Putamen (tissue), 1 donor: ENCODE measurements around the gene FAT4.
A peak's percentile ranks its signal among the peaks of the same experiment; 100 is the strongest.

Experiments used
- DNase-seq: peaks from one replicate; pipeline ENCODE4 v3.0.0-alpha.2; 2016; ENCODE audit warnings: low spot score

The FAT4 gene

DNA sequence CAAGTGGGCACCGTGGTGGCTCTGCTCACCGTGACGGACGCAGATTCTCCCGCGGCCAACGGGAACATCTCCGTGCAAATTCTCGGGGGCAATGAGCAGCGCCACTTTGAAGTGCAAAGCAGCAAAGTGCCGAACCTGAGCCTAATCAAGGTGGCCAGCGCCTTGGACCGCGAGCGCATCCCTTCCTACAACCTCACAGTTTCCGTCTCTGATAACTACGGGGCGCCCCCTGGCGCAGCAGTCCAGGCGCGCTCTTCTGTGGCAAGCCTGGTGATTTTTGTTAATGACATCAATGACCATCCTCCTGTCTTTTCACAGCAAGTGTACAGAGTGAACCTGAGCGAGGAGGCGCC is 2.7 kb downstream of the FAT4 start:
- DNase-seq = no peak

DNA sequence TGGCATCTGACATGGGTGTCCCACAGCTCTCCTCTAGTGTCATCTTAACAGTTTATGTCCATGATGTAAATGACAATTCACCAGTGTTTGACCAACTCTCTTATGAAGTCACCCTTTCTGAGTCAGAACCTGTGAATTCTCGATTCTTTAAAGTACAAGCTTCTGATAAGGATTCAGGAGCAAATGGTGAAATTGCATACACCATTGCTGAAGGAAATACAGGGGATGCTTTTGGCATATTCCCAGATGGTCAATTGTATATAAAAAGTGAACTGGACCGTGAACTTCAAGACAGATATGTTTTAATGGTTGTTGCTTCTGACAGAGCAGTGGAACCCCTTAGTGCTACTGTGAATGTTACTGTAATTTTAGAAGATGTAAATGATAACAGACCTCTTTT is 4.6 kb downstream of the FAT4 start:
- DNase-seq = no peak

DNA sequence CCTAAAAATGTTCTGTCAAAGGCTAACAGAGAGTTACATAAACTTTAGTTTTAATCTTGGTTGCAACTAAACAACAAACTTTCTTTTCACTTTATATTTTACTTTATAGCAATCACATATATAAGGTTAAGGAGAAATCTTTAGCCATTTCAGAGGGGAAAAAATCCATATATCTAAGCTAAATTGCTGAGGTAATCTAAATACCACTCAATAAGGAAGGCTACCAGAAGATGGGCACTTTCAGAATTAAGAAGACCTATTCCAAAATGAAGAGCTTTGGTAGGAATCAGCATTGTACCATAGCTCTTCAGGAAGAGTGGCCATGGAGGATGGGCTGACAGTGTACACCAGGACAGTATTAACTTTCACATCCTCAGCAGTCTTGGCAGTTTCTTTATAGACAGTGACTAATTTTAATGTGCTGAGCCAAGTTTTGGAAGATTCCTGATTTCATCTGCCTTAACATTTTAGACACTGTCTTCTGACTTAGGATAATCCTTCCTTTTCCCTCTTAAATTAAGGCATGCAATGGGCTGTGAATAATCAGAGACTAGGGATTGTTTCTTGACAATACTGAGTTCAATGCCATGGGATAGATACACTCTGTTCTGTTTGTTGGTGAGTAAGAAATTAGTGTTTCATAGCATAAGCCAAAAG is 7.1 kb downstream of the FAT4 start:
- no peak for DNase-seq

DNA sequence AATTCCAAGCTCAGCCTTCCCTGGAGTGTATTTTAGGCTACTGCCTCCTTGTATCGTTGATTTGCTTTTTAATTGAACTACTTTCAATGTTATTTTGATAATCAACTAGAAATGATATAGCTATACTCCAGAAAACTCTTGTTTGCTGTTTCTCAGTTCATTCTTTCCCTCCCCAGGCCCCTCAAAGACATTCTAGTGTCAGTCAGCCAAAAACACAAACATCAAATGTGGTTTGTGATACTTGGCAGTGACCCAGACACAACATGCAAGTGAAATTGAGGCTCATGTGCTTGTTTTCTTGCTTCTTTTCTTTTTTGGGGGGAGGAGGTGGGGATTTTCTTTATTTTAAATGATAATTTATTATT is 7.6 kb downstream of the FAT4 start:
- DNase-seq = no peak

DNA sequence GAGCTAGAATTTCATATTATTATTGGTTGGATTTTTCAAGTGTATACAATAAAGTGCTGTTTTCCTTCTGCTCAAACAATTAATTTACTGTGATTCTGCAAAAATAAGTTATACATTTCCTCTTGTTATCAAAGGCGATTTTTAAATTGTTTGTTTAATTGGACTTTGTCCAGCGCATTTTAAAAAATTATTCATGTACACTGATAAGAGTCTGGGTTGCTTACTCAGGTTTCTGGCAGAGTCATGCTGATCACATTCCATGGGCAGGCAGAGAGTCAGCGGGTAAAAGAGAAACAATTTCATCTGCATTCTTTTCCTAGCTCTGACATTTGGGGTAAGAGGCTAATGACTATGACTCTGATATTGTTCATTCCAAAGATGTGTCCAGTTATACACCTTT is 8.9 kb downstream of the FAT4 start:
- no peak for DNase-seq

DNA sequence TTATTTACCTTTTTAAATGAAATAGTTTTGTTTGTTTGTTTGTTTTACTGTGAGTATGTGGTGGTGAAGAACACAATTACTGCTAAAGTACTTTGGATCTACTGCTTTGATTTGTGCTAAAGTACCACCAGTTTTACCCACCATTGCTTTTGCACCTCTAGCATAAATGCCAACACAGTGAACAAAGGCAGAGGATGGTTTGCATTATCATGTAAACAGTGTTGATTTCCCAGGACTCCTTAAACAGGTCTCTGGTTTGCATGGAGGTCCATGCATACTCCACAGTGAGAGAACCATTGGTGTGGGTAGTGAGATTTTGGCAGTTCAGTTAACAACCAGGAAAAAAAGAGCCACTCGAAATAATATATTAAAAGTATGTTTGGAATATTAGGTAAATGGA is 11.0 kb downstream of the FAT4 start:
- DNase-seq = no peak

DNA sequence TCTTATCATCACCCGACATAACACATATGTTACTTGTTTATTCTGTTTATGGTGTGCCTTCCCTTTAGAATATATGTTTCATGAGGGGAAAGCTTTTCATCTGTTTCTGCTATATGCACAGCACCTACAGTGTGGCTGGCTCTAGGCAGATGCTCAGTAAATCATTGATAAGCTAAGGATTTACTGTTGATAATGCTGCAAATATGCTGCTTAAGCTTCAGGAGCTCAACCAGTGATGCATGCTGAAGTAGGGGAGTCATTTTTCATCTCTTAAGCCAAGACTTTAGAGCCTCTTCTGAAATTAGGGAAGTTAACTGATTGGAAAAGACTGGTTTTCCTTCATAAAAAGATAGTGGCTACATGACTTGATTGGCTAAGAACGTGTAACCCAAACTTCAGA is 16.4 kb downstream of the FAT4 start:
- no peak for DNase-seq

DNA sequence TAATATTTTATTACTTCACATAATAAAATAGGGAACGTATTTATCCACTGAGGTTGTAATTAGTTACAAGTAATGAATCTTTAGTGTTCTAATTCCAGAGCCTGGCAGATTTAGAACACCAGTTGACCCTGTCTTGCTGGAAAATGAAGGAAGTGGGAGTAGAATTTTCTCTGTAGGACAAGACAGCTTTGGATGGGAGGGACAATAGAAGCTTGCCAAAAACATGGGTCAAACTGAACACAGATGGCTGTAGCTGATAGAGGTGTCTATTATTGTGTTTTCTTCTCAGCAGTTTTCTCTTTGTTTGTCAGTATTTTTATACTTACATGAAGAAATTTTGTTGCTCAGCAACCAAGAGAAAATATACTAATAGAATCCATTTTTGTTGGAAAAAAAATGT is 20.2 kb downstream of the FAT4 start:
- no peak for DNase-seq

DNA sequence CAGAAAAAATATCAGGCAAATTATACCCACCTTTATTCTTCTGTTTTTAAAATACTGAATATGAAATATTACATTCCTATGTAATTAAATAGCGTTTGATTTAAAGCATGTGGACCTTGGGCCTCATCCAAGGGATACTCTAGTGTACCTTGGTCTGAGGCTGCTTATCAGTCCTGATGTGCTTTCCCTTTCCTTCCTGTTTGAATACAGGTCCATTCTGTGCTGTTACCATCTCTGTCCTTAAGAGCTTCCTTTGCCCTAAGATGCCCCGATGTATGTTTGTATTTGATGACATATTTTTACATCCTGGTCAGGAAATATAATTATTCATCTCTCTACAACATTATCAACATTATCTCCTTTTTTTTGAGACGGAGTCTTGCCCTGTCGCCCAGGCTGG is 24.1 kb downstream of the FAT4 start:
- no peak for DNase-seq

DNA sequence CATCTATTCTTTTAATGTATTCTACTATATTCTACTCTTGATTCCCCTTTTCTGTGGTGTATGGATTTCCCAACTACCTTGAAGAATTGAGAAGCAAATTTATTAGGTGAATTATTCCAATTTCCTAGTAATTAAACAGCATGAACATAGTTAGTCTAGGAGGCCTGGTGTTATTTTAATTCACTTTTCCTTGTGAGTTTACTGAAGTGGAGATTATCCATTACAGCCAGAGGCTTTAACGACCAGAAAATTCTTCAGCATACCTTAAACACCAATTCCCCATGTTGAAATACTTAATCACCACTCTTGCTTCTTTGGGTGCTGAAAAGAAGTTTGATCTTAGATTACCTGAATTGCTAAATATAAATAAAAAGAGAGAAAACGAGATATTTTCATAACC is 29.4 kb downstream of the FAT4 start:
- DNase-seq = no peak

DNA sequence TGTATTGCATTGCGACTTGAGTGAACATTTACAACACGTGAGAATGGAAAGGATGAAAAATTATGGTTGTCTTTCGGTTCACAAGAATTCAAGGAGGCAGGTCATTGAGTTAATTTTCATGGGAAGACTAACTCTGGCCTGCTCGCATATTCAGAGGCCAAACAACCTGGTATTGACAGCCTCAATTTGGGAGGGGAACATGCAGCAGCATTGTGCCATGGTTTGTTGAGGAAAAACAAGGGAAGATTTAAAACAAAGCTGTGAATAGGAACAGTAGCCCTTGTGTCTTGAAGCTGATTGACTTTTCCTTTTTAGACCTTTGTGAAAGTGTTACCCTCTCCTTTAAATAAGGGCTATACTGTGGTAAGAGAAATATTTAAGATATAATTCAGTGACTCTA is 31.9 kb downstream of the FAT4 start:
- DNase-seq = no peak

DNA sequence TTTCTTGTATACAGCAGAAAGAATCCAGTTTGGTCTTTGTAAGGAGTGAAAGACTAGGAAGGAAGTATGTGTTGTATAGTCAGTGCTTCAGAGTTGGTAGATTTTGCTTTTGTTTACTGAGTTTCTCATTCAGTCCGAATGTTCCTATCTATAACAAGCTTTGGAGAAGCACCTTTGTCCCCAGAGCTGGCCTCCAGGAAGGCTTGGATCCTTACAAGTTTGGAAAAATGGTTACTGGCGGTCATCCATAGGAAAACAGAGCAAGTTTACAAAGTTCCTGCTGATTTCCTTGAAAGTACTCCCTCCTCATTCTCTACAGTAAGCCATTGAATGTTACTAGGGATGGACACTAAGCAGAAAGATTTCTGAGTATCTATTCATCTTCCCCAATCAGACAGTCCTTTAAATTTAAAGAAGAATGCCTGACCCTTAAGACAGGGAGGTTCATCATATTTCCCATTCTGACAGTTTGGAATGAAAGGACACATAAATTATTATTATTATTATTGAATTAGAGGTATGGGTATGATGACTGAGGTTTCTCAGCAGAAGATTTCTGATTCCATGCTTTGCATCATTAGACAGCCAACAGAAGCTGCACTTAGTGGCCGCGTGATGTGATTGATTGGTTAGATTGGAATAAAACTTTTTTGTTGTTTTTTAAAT is 35.8 kb downstream of the FAT4 start:
- no peak for DNase-seq

DNA sequence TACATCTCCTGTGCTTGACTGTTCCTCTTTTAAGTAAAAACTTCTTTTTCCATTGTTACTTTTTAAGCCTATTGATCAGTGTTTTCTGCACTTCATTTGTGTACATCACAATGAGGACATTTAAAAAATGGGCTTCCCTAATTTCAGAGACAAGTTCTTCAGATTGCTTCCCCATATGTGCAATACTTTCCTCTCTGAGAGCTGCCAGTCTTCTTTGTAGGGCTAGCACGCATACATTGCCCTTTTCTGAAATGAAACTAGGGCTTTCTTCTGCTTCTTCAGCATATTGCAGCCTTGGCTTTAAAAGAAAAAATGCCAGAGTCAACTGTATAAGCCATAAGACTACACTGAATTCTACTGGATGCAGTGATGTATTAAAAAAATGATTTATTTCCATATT is 37.8 kb downstream of the FAT4 start:
- peak; percentile 58 for DNase-seq

DNA sequence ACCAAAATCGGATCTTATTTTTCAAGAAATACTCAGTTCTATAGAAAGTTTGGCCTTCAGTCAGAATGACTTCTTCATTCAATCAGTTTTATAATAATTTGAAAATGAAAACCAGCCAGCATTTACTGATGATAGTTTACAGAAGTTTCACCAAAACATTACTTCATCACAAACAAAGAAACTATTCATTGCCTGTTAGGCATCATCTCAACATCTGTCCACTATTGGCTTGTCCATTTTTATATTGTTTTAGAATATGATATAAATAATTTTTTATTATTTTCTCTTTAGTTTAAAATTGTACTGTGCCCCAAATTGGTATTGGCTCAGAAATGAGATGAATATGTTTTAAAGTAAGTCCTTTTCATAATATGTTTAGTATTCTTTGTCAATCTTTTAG is 38.4 kb downstream of the FAT4 start:
- peak; percentile 45 for DNase-seq

DNA sequence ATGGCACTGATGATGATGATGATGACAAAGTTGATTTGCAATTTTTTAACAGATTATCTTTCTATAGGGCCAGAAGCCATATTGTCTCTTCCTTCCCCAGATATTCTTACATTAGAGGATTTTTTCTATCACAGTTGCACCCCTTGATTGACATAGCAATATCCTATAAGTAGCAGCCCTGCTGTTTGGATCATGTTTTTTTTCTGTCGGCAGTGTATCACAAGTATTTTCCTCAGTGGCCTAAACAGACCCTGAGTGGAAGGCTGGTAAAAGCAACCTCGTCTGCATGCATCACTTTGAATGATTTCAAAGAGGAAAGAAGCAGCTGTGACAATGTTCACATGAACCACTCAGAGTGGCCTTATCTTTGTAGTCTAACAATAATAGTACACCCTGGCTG is 41.0 kb downstream of the FAT4 start:
- DNase-seq = no peak

DNA sequence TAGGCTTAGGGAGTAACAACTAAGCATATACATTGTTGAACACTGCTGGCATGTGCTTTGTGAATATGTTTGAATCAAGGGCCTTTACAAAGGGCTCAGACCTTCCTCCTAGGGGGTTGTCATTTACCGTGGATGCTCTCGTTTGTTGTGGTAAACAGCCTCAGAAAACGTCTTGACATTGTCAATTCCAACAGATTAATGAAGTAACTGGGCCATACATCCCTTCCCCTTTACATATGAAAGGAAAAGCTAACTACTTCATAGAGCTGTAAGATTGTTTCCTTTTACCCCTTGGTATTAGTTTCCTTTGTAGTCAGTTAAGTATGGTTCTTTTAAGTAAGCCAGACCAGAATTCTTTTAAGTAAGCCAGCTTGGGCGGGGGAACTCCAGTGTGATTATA is 42.9 kb downstream of the FAT4 start:
- DNase-seq = no peak

DNA sequence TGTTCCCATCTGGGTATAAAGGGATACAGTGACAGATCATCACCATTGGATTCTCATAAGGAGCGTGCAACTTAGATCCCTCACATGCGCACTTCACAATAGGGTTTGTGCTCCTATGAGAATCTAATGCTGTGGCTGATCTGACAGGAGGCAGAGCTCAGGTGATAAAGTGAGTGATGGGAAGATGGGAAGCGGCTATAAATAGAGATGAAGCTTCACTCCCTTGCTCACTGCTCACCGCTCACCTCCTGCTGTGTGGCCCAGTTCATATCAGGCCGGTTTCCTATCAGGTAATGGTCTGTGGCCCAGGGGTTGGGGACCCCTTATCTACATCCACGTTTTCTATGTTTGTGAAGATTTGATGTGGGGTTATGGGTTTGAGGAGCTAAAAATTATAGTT is 43.7 kb downstream of the FAT4 start:
- DNase-seq = no peak

DNA sequence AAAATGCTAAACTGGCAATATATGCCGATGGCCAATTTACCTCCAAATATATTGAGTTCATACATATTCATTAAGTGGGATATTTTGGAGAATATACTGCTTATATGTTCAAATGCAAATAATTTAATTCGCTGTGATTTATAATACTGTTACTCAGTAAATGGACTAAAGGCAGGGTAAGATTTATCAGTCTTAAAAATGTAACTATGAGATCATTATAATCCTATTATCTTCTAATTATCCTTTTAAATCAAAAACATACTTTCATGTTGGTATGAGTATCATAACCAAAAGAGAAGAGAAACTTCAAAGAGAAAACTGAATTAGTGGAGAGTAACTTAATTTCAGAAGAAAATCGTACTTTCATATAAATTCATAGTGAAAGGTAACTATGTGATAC is 44.6 kb downstream of the FAT4 start:
- DNase-seq = no peak

DNA sequence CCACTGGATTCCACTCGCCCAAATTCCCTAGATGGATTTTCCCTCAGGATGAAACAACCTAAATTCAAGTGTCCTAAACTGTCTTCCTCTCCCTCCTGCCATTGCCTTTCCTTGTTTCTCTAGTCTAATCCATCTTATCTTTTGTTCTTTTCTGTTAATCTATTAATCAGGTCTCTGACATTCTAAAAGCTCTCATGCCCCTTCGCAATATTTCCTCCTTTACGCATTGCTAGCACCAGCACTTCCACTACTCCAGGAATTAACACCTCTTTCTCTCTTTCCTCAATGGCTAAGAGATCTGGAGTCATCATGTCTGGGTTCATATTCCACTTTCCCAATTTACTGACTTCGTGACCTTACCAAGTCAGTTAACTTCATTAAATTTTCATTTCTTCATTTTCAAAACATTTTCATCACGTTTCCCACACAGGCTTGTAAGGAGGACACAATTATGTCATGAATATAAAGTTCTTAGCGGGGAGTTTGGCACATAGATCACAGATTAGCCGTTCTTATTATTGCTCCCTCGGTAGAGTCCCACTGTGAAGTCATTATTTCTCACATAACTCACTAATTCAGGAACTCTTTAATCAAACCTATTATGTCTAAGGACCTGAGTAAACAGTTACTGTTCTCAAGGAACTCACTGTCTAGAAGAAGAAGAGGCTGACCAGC is 45.3 kb downstream of the FAT4 start:
- DNase-seq = no peak

DNA sequence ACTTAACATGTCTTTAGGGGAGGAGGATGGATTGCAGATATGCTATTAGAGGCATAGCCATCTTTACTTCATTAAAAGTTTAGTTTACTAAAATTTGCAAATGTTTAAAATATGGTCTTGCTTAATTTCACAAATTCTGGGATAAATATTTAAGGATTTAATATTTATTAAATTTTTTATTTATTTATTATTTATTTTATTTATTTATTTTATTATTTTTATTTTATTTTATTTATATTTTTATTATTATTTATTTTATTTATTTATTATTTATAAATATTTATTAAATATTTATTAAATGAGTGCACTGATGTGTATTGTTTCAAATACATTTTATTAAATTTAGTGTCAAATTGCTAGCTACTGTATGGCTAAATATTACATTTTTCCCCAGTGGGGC is 46.0 kb downstream of the FAT4 start:
- DNase-seq = no peak
